Neural cell (in vitro differentiated cells): ENCODE data around the gene IL19. TPM values are rescaled to one million over a fixed set of nuclear protein-coding genes. Genes with fewer than 3 reads are reported as not detected.

Experiments used
- H2AFZ ChIP-seq: fragments of 200-600, 300-800 bp; sonication (generic), shearing (Covaris generic); 2 replicates; pipeline ENCODE4 v1.6.0; 2014; ENCODE audit warnings: low read depth, mild to moderate bottlenecking, antibody characterized with exemption, low read length, moderate library complexity
- H3F3A ChIP-seq: fragments of 200-600 bp; shearing (Covaris generic); 2 replicates; pipeline ENCODE4 v1.6.1; 2016; ENCODE audit warnings: mild to moderate bottlenecking, moderate library complexity, mixed read lengths, antibody characterized with exemption, low read length; ENCODE audit not compliant: insufficient read depth, poor library complexity, severe bottlenecking
- H3K27ac ChIP-seq: fragments of 200-600, 300-800 bp; sonication (generic), shearing (Covaris generic); 2 replicates; pipeline ENCODE4 v1.5.1; 2014; ENCODE audit warnings: mild to moderate bottlenecking, low read length, moderate library complexity
- H3K27me3 ChIP-seq: fragments of 300-800, 200-600 bp; sonication (generic), shearing (Covaris generic); 2 replicates; pipeline ENCODE4 v1.6.0; 2014; ENCODE audit warnings: mild to moderate bottlenecking, low read depth, low read length, moderate library complexity; ENCODE audit not compliant: insufficient read depth
- H3K36me3 ChIP-seq: fragments of 300-800, 200-600 bp; sonication (generic), shearing (Covaris generic); 2 replicates; pipeline ENCODE4 v1.5.1; 2014; ENCODE audit warnings: mild to moderate bottlenecking, antibody characterized with exemption, low read length, moderate library complexity; ENCODE audit not compliant: insufficient read depth
- H3K4me2 ChIP-seq: fragments of 300-800, 200-600 bp; sonication (generic), shearing (Covaris generic); 2 replicates; pipeline ENCODE4 v1.6.0; 2014; ENCODE audit warnings: mild to moderate bottlenecking, low read length
- H3K4me3 ChIP-seq: fragments of 300-800, 200-600 bp; sonication (generic), shearing (Covaris generic); 2 replicates; pipeline ENCODE4 v1.5.1; 2014; ENCODE audit warnings: mild to moderate bottlenecking, low read length, moderate library complexity
- H3K79me2 ChIP-seq: fragments of 200-600 bp; shearing (Covaris generic); replicated peaks from 2 replicates; pipeline ENCODE4 v1.6.0; 2014; ENCODE audit warnings: mild to moderate bottlenecking, low read length, moderate library complexity; ENCODE audit not compliant: insufficient read depth
- H3K9ac ChIP-seq: fragments of 300-800, 200-600 bp; sonication (generic), shearing (Covaris generic); 2 replicates; pipeline ENCODE4 v1.6.1; 2016; ENCODE audit warnings: mild to moderate bottlenecking, low read length, mixed read lengths
- H3K9me2 ChIP-seq: fragments of 200-600 bp; shearing (Covaris generic); 2 replicates; pipeline ENCODE4 v1.6.1; 2016; ENCODE audit warnings: mild to moderate bottlenecking, low read length, mixed read lengths; ENCODE audit not compliant: insufficient read depth
- H3K9me3 ChIP-seq: fragments of 200-600, 300-800 bp; sonication (generic), shearing (Covaris generic); 2 replicates; pipeline ENCODE4 v1.6.1; 2016; ENCODE audit warnings: mild to moderate bottlenecking, mixed run types, low read length, moderate library complexity, mixed read lengths
- H4K20me1 ChIP-seq: fragments of 200-600 bp; shearing (Covaris generic); 2 replicates; pipeline ENCODE4 v1.6.1; 2016; ENCODE audit warnings: mild to moderate bottlenecking, mixed run types; ENCODE audit not compliant: insufficient read depth
- CTCF ChIP-seq: fragments of 450-650 bp; IDR thresholded peaks from 2 replicates; pipeline ENCODE4 v1.5.1; 2014; ENCODE audit warnings: antibody characterized with exemption, mild to moderate bottlenecking, moderate library complexity; ENCODE audit not compliant: poor library complexity, severe bottlenecking
- EP300 ChIP-seq: fragments of 450-650 bp; conservative IDR thresholded peaks from 2 replicates; pipeline ENCODE4 v1.6.1; 2014; ENCODE audit warnings: antibody characterized with exemption, mild to moderate bottlenecking, moderate library complexity; ENCODE audit not compliant: poor library complexity, severe bottlenecking
- EZH2 ChIP-seq: fragments of 200-600, 300-800 bp; shearing (Covaris generic), sonication (generic); IDR thresholded peaks from 2 replicates; pipeline ENCODE4 v1.6.1; 2014; ENCODE audit warnings: antibody characterized with exemption, low read length, borderline replicate concordance, mild to moderate bottlenecking; ENCODE audit not compliant: insufficient read depth, poor library complexity, severe bottlenecking
- MXI1 ChIP-seq: fragments of 450-650 bp; conservative IDR thresholded peaks from 2 replicates; pipeline ENCODE4 v1.6.1; 2014; ENCODE audit warnings: antibody characterized with exemption, mild to moderate bottlenecking; ENCODE audit not compliant: poor library complexity, severe bottlenecking
- POLR2AphosphoS5 ChIP-seq: IDR thresholded peaks from 2 replicates; pipeline ENCODE4 v1.6.1; 2012
- RAD21 ChIP-seq: fragments of 450-650 bp; conservative IDR thresholded peaks from 2 replicates; pipeline ENCODE4 v1.6.1; 2014; ENCODE audit warnings: antibody characterized with exemption, mild to moderate bottlenecking, moderate library complexity
- REST ChIP-seq: IDR thresholded peaks from 2 replicates; pipeline ENCODE4 v1.6.1; 2012; ENCODE audit warnings: borderline replicate concordance
- SMC3 ChIP-seq: fragments of 450-650 bp; conservative IDR thresholded peaks from 2 replicates; pipeline ENCODE4 v1.6.1; 2014; ENCODE audit warnings: antibody characterized with exemption, mild to moderate bottlenecking, moderate library complexity; ENCODE audit not compliant: poor library complexity
- TAF1 ChIP-seq: IDR thresholded peaks from 2 replicates; pipeline ENCODE4 v1.6.1; 2012; ENCODE audit warnings: low read depth
- polyA plus RNA-seq: library from polyadenylated mRNA; depleted of rRNA; stranded (reverse); fragments of >200 nt; gene quantifications from 2 replicates; pipeline ENCODE4 v1.2.3, GENCODE V29; 2014

IL19 gene
- polyA plus RNA-seq, 1 donor from 2014 or later, result not detected

GRCh38 chr1:206723805-206724472 is 46.6 kb upstream of the IL19 start:
- no peaks in the 10 kb centered on the region for H3F3A ChIP-seq
- no peaks in the 10 kb centered on the region for H3K36me3 ChIP-seq
- no peak overlapping the region for H2AFZ ChIP-seq
- TF ChIP-seq TAF1 (no peak), EZH2 (no peak), SMC3 (no peak), EP300 (no peak), POLR2AphosphoS5 (no peak), CTCF (no peak), RAD21 (no peak), MXI1 (no peak), REST (no peak)
- no peaks in the 10 kb centered on the region for H3K27me3 ChIP-seq
- H3K79me2 ChIP-seq, result peaks cover 12% of the 10 kb centered on the region
- H3K9ac ChIP-seq, result no peak overlapping the region
- no peaks in the 10 kb centered on the region for H3K9me2 ChIP-seq
- H3K27ac ChIP-seq, result no peak overlapping the region
- no peaks in the 10 kb centered on the region for H4K20me1 ChIP-seq
- no peaks in the 10 kb centered on the region for H3K9me3 ChIP-seq
- H3K4me3 ChIP-seq, result no peak overlapping the region
- H3K4me2 ChIP-seq, result no peak overlapping the region

GRCh38 chr1:206725109-206725963 is 45.2 kb upstream of the IL19 start:
- H3K9me2 ChIP-seq, result no peaks in the 10 kb centered on the region
- no peaks in the 10 kb centered on the region for H4K20me1 ChIP-seq
- no peaks in the 10 kb centered on the region for H3K9me3 ChIP-seq
- TF ChIP-seq MXI1 (no peak), TAF1 (no peak), CTCF (peak; percentile 31), SMC3 (no peak)
- no peaks in the 10 kb centered on the region for H3K27me3 ChIP-seq
- H3K4me2 ChIP-seq, result no peak overlapping the region
- no peak overlapping the region for H3K4me3 ChIP-seq
- H3K9ac ChIP-seq, result no peak overlapping the region
- H2AFZ ChIP-seq, result no peak overlapping the region
- no peaks in the 10 kb centered on the region for H3K36me3 ChIP-seq
- peaks cover 8% of the 10 kb centered on the region for H3K79me2 ChIP-seq
- no peaks in the 10 kb centered on the region for H3F3A ChIP-seq
- no peak overlapping the region for H3K27ac ChIP-seq
